Liver (tissue), 9 donors: ENCODE measurements around the gene CGB5. TPM values are rescaled to one million over a fixed set of nuclear protein-coding genes. Genes with fewer than 3 reads are reported as not detected.

ENCODE experiments used
- DNase-seq: peaks from one replicate; pipeline ENCODE4 v3.0.0-alpha.2; 2017; ENCODE audit warnings: low spot score
- H3K27ac ChIP-seq, 2 donors: one replicate each; pipeline ENCODE4 v1.7.0; 2013; ENCODE audit warnings: inconsistent platforms in 2 of 2, low read length in 2 of 2, control low read depth in 1 of 2, low read depth in 1 of 2, mild to moderate bottlenecking in 1 of 2
- H3K27me3 ChIP-seq, 4 donors: one replicate each; pipeline versions ENCODE4 v1.6.1 to v1.7.0; 2013; ENCODE audit warnings: low read length in 3 of 4, inconsistent platforms in 1 of 4, mild to moderate bottlenecking in 1 of 4, moderate library complexity in 1 of 4; ENCODE audit not compliant: control insufficient read depth in 4 of 4, insufficient read depth in 4 of 4
- H3K36me3 ChIP-seq, 4 donors: one replicate each; pipeline versions ENCODE4 v1.6.1 to v1.7.0; 2013; ENCODE audit warnings: low read length in 3 of 4, mild to moderate bottlenecking in 3 of 4, low read depth in 1 of 4, moderate library complexity in 1 of 4; ENCODE audit not compliant: control insufficient read depth in 4 of 4, insufficient read depth in 3 of 4
- H3K4me1 ChIP-seq, 4 donors: one replicate each; pipeline versions ENCODE4 v1.6.1 to v1.7.0; 2013; ENCODE audit warnings: low read length in 3 of 4, mild to moderate bottlenecking in 3 of 4, moderate library complexity in 1 of 4; ENCODE audit not compliant: control insufficient read depth in 4 of 4, insufficient read depth in 4 of 4
- H3K4me3 ChIP-seq, 3 donors: one replicate each; pipeline versions ENCODE4 v1.6.1 to v1.7.0; 2013; ENCODE audit warnings: low read length in 3 of 3, control low read depth in 1 of 3, low read depth in 1 of 3, mild to moderate bottlenecking in 1 of 3
- H3K9ac ChIP-seq, 2 donors: one replicate each; pipeline ENCODE4 v1.7.0; 2013; ENCODE audit warnings: low read length in 2 of 2, mild to moderate bottlenecking in 2 of 2, moderate library complexity in 2 of 2, control low read depth in 1 of 2, low read depth in 1 of 2
- H3K9me3 ChIP-seq, 4 donors: one replicate each; pipeline versions ENCODE4 v1.6.1 to v1.7.0; 2013; ENCODE audit warnings: low read length in 3 of 4; ENCODE audit not compliant: control insufficient read depth in 4 of 4
- ATF3 ChIP-seq: IDR thresholded peaks from 2 replicates; pipeline ENCODE4 v1.6.1; 2016; ENCODE audit warnings: antibody characterized with exemption
- EGR1 ChIP-seq, 2 donors: IDR thresholded peaks; 2 replicates each; pipeline ENCODE4 v1.6.1; 2016 to 2018; ENCODE audit warnings: antibody characterized with exemption in 2 of 2, low read depth in 2 of 2
- FOXA1 ChIP-seq: IDR thresholded peaks from 2 replicates; pipeline ENCODE4 v1.6.1; 2016; ENCODE audit warnings: antibody characterized with exemption
- FOXA2 ChIP-seq: IDR thresholded peaks from 2 replicates; pipeline ENCODE4 v1.6.1; 2016; ENCODE audit warnings: antibody characterized with exemption
- GABPA ChIP-seq, 2 donors: IDR thresholded peaks in 1 of 2; conservative IDR thresholded peaks in 1 of 2; 2 replicates each; pipeline ENCODE4 v1.6.1; 2016; ENCODE audit warnings: antibody characterized with exemption in 2 of 2, mild to moderate bottlenecking in 1 of 2, moderate library complexity in 1 of 2
- HNF4A ChIP-seq, 2 donors: conservative IDR thresholded peaks; 2 replicates each; pipeline ENCODE4 v1.6.1; 2016; ENCODE audit warnings: antibody characterized with exemption in 2 of 2, mild to moderate bottlenecking in 2 of 2
- HNF4G ChIP-seq: IDR thresholded peaks from 2 replicates; pipeline ENCODE4 v1.6.1; 2016; ENCODE audit warnings: antibody characterized with exemption
- JUND ChIP-seq, 2 donors: IDR thresholded peaks; 2 replicates each; pipeline ENCODE4 v1.6.1; 2016; ENCODE audit warnings: antibody characterized with exemption in 2 of 2
- NR2F2 ChIP-seq: IDR thresholded peaks from 2 replicates; pipeline ENCODE4 v1.6.1; 2016; ENCODE audit warnings: antibody characterized with exemption
- RAD21 ChIP-seq, 2 donors: IDR thresholded peaks; 2 replicates each; pipeline ENCODE4 v1.6.1; 2016; ENCODE audit warnings: antibody characterized with exemption in 2 of 2, mild to moderate bottlenecking in 2 of 2
- REST ChIP-seq: IDR thresholded peaks from 2 replicates; pipeline ENCODE4 v1.6.1; 2016; ENCODE audit warnings: antibody characterized with exemption, mild to moderate bottlenecking
- RXRA ChIP-seq, 2 donors: IDR thresholded peaks; 2 replicates each; pipeline ENCODE4 v1.6.1; 2017 to 2018; ENCODE audit warnings: antibody characterized with exemption in 2 of 2, mild to moderate bottlenecking in 1 of 2
- SP1 ChIP-seq: IDR thresholded peaks from 2 replicates; pipeline ENCODE4 v1.6.1; 2018; ENCODE audit warnings: antibody characterized with exemption, mild to moderate bottlenecking
- TAF1 ChIP-seq: conservative IDR thresholded peaks from 2 replicates; pipeline ENCODE4 v1.6.1; 2016; ENCODE audit warnings: antibody characterized with exemption, mild to moderate bottlenecking
- YY1 ChIP-seq: IDR thresholded peaks from 2 replicates; pipeline ENCODE4 v1.6.1; 2016; ENCODE audit warnings: antibody characterized with exemption, mild to moderate bottlenecking
- WGBS: extraction: QIAGEN DNeasy Blood & Tissue Kit; methylation state at CpG from one replicate; pipeline ENCODE4 v1.1.7; 2013; 5-methylcytosine and 5-hydroxymethylcytosine counted together
- polyA plus RNA-seq, 2 donors: library from polyadenylated mRNA; stranded (reverse) in 1 of 2; unstranded in 1 of 2; fragments of 200-250 nt in 1 of 2; fragments of >200 nt in 1 of 2; fragmentation: Nextera tagmentation in 1 of 2; extraction: Ambion mirVana in 1 of 2; gene quantifications; one replicate each; pipeline versions ENCODE4 v1.2.1 to v1.2.3, GENCODE V29; 2013 to 2015
- total RNA-seq, 2 donors: library from RNA; depleted of rRNA; stranded (reverse); fragments of >200 nt; gene quantifications; one replicate each; pipeline ENCODE4 v1.2.3, GENCODE V29; 2014
- TF ChIP-seq, protein P1 (sequence below): IDR thresholded peaks from 2 replicates; pipeline ENCODE4 v1.6.1; 2016; ENCODE audit warnings: antibody characterized with exemption
- TF ChIP-seq, protein P2 (sequence below): IDR thresholded peaks from 2 replicates; pipeline ENCODE4 v1.6.1; 2016; ENCODE audit warnings: antibody characterized with exemption
- TF ChIP-seq, protein P3 (sequence below): fragments of 150-350 bp; IDR thresholded peaks from 2 replicates; pipeline ENCODE4 v1.5.1; 2017; ENCODE audit warnings: improper control_type of control experiment, low read depth, low read length; ENCODE audit not compliant: missing input control
- donor health status: healthy.
- donor health status: healthy.
- donor health status: healthy.
- donor health status: healthy.
- donor health status: healthy.

Gene CGB5
- total and polyA plus RNA-seq, 4 donors = not detected

- Histone ChIP-seq H3K27ac (peak within 1 kb of the TSS; percentile 90), H3K4me1 (peaks cover 11 to 26% (median 19%) of the 10 kb centered on the region in 4 donors), H3K9me3 (no peaks in the 10 kb centered on the region), H3K27me3 (no peaks in the 10 kb centered on the region), H3K4me3 (peak within 1 kb of the TSS; percentile 85 to 97 (median 89)), H3K36me3 (peaks cover 2 to 16% (median 9%) of the 10 kb centered on the region in 4 donors), H3K9ac (peak within 1 kb of the TSS; percentile 75 to 79)
- TF ChIP-seq RAD21 (IDR thresholded peaks at IDR 0.05) (peak in 1 of 2 donors; percentile 15), YY1 (peak; percentile 56), ATF3 (peak; percentile 30), HNF4A (conservative IDR thresholded peaks at IDR 0.05) (peak in 1 of 2 donors; percentile 36), NR2F2 (peak; percentile 64), EGR1 (IDR thresholded peaks at IDR 0.05; ENCODE audit: low read depth in 2 of 2) (peak; percentile 70 to 86), TAF1 (peak; percentile 22), RXRA (IDR thresholded peaks at IDR 0.05) (peak; percentile 58 to 70), REST (peak; percentile 61), JUND (IDR thresholded peaks at IDR 0.05) (no peak), FOXA2 (no peak), GABPA (IDR thresholded peaks at IDR 0.05 in 1 of 2, conservative IDR thresholded peaks at IDR 0.05 in 1 of 2) (peak in 1 of 2 donors; percentile 67), HNF4G (no peak), FOXA1 (peak; percentile 75), SP1 (peak; percentile 80)
- TF ChIP-seq, protein P1, sequence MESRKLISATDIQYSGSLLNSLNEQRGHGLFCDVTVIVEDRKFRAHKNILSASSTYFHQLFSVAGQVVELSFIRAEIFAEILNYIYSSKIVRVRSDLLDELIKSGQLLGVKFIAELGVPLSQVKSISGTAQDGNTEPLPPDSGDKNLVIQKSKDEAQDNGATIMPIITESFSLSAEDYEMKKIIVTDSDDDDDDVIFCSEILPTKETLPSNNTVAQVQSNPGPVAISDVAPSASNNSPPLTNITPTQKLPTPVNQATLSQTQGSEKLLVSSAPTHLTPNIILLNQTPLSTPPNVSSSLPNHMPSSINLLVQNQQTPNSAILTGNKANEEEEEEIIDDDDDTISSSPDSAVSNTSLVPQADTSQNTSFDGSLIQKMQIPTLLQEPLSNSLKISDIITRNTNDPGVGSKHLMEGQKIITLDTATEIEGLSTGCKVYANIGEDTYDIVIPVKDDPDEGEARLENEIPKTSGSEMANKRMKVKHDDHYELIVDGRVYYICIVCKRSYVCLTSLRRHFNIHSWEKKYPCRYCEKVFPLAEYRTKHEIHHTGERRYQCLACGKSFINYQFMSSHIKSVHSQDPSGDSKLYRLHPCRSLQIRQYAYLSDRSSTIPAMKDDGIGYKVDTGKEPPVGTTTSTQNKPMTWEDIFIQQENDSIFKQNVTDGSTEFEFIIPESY = peak; percentile 98
- TF ChIP-seq, protein P2, sequence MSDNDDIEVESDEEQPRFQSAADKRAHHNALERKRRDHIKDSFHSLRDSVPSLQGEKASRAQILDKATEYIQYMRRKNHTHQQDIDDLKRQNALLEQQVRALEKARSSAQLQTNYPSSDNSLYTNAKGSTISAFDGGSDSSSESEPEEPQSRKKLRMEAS = peak; percentile 75
- TF ChIP-seq, protein P3, sequence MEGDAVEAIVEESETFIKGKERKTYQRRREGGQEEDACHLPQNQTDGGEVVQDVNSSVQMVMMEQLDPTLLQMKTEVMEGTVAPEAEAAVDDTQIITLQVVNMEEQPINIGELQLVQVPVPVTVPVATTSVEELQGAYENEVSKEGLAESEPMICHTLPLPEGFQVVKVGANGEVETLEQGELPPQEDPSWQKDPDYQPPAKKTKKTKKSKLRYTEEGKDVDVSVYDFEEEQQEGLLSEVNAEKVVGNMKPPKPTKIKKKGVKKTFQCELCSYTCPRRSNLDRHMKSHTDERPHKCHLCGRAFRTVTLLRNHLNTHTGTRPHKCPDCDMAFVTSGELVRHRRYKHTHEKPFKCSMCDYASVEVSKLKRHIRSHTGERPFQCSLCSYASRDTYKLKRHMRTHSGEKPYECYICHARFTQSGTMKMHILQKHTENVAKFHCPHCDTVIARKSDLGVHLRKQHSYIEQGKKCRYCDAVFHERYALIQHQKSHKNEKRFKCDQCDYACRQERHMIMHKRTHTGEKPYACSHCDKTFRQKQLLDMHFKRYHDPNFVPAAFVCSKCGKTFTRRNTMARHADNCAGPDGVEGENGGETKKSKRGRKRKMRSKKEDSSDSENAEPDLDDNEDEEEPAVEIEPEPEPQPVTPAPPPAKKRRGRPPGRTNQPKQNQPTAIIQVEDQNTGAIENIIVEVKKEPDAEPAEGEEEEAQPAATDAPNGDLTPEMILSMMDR = no peak
- WGBS = under 1% methylated on average over 89 of the region's 89 CpGs
- DNase-seq = peak; percentile 98
Observed at GRCh38 chr19:49085020-49085867, 41.6 kb downstream of the CGB5 start, which contains the start of gene SNRNP70. Gene SNRNP70, plus strand, starts transcription at chr19:49085451. Its CDS starts 964 bp downstream, at chr19:49086415.
